ENCODE measurements around the gene SSBP3.

SSBP3 gene

DNA sequence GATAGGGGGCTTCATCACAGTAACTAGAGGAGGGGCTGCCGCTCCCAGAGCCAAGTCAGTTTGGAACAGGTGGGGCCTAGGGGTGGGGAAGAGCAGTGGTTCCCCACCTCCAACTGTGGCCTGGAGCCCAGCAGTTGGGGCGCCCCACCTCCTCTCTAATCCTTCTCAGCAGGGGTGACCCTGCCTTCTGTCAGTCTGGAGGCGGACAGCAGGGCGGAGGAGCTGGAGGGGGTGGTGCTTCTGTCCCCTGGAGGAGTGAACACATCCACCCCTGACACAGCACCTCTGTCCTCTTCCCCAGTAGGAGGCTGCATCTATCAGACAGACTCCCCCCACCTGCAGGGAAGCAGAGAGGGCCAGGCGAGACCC, 132.4 kb downstream of the SSBP3 start:
- H3K27ac ChIP-seq: peak overlapping the region in 7 of 11 experiments; percentile 6 to 60 (median 44); a peak in 8 of 22 replicates
- H3K9me3 ChIP-seq (replicated peaks in 1 of 11): no peaks in the 10 kb centered on the region
- TF ChIP-seq Cebpa-rat (IDR thresholded peaks at IDR 0.05): no peak
- H3K27me3 ChIP-seq: no peaks in the 10 kb centered on the region
- no peak overlapping the region for H3K4me3 ChIP-seq
- H4K20me1 ChIP-seq: peaks cover 9 to 94% (median 41%) of the 10 kb centered on the region in 11 experiments; a peak in 16 of 22 replicates
- H3K9ac ChIP-seq: peak overlapping the region in 8 of 11 experiments; percentile 2 to 63 (median 42); a peak in 12 of 22 replicates
- peak overlapping the region; percentile 0 to 79 (median 65); a peak in 20 of 22 replicates for H3K4me2 ChIP-seq
- peaks cover 11 to 40% (median 27%) of the 10 kb centered on the region in 10 experiments; a peak in 19 of 20 replicates for H3K4me1 ChIP-seq
- peaks cover 0 to 51% (median 28%) of the 10 kb centered on the region in 11 experiments; a peak in 20 of 22 replicates for H3K36me3 ChIP-seq

GRCh38 chr1:54273092-54273794, 133.0 kb downstream of the SSBP3 start:
- Histone ChIP-seq H4K20me1 (peaks cover 9 to 94% (median 42%) of the 10 kb centered on the region in 11 experiments; a peak in 16 of 22 replicates), H3K9ac (peak overlapping the region in 9 of 11 experiments; percentile 2 to 63 (median 39); a peak in 14 of 22 replicates), H3K27me3 (no peaks in the 10 kb centered on the region), H3K36me3 (peaks cover 0 to 46% (median 26%) of the 10 kb centered on the region in 11 experiments; a peak in 20 of 22 replicates), H3K4me1 (peaks cover 11 to 43% (median 29%) of the 10 kb centered on the region in 10 experiments; a peak in 19 of 20 replicates), H3K4me3 (no peak overlapping the region), H3K27ac (peak overlapping the region in 8 of 11 experiments; percentile 6 to 60 (median 42); a peak in 11 of 22 replicates), H3K9me3 (replicated peaks in 1 of 11) (no peaks in the 10 kb centered on the region), H3K4me2 (peak overlapping the region; percentile 0 to 79 (median 65); a peak in 21 of 22 replicates)
- no peak for TF ChIP-seq Cebpa-rat (IDR thresholded peaks at IDR 0.05)

- Histone ChIP-seq H3K4me1 (peaks cover 11 to 43% (median 27%) of the 10 kb centered on the region in 10 experiments; a peak in 19 of 20 replicates), H3K27ac (peak overlapping the region in 3 of 11 experiments; percentile 28 to 52 (median 36); a peak in 5 of 22 replicates), H3K4me2 (peak overlapping the region in 6 of 11 experiments; percentile 63 to 79 (median 70); a peak in 9 of 22 replicates)
These were observed 133.5 kb downstream of the SSBP3 start for GRCh38 chr1:54272772-54273091.

DNA sequence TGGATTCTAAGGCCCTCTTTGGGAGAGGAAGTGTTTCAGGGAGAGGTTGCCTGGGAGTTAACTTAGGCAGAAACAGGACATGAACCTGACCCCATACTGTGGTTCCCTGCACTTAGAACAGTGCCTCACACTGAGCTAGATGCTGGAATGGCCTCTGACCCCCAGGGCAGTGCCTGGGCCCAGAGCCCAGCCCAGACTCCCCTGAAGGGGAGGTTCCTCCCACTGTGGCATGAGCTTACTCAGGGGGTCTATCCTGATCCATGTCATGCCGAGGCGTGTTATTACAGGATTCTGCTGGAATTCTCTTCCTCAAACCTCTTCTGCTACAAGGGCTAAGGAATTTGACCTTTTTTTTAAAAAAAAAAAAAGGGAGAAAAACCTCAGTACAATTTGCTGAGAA, 134.1 kb downstream of the SSBP3 start:
- peaks cover 11 to 43% (median 26%) of the 10 kb centered on the region in 10 experiments; a peak in 19 of 20 replicates for H3K4me1 ChIP-seq
- peaks cover 10 to 94% (median 44%) of the 10 kb centered on the region in 11 experiments; a peak in 17 of 22 replicates for H4K20me1 ChIP-seq
- no peak for TF ChIP-seq Cebpa-rat (IDR thresholded peaks at IDR 0.05)
- peak overlapping the region in 1 of 11 experiments; percentile 73; a peak in 2 of 22 replicates for H3K4me2 ChIP-seq
- H3K4me3 ChIP-seq: no peak overlapping the region
- no peaks in the 10 kb centered on the region for H3K9me3 ChIP-seq (replicated peaks in 1 of 11)
- H3K9ac ChIP-seq: peak overlapping the region in 1 of 11 experiments; percentile 34; a peak in 1 of 22 replicates
- H3K27ac ChIP-seq: peak overlapping the region in 2 of 11 experiments; percentile 36 to 52; a peak in 2 of 22 replicates
- H3K27me3 ChIP-seq: no peaks in the 10 kb centered on the region
- peaks cover 0 to 38% (median 24%) of the 10 kb centered on the region in 11 experiments; a peak in 18 of 22 replicates for H3K36me3 ChIP-seq

More at GRCh38 chr1:54272772-54273091, 133.5 kb downstream of the SSBP3 start:
- peaks cover 0 to 41% (median 24%) of the 10 kb centered on the region in 11 experiments; a peak in 18 of 22 replicates for H3K36me3 ChIP-seq
- peaks cover 10 to 94% (median 42%) of the 10 kb centered on the region in 11 experiments; a peak in 17 of 22 replicates for H4K20me1 ChIP-seq
- H3K9me3 ChIP-seq (replicated peaks in 1 of 11): no peaks in the 10 kb centered on the region
- H3K9ac ChIP-seq: peak overlapping the region in 6 of 11 experiments; percentile 2 to 63 (median 40); a peak in 6 of 22 replicates
- H3K27me3 ChIP-seq: no peaks in the 10 kb centered on the region
- no peak overlapping the region for H3K4me3 ChIP-seq
- no peak for TF ChIP-seq Cebpa-rat (IDR thresholded peaks at IDR 0.05)

DNA sequence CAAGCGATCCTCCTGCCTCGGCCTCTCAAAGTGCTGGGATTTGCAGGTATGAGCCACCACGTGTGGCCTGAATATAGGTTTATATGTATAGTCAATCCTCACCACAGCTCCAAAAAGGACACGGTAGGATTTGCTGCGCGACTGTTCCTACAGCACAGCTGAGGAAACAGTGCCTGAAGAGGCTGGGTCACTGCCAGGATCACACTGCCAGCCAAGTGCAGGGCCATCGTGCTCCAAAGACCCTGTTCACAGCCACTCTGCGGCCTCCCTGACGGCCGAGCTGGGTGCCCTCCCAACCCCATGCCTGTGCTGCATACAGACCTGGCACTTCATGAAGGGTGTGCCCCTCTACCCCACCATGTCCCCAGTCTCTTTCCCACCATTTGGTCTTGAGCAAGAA, 134.9 kb downstream of the SSBP3 start:
- H3K4me1 ChIP-seq: peaks cover 11 to 42% (median 26%) of the 10 kb centered on the region in 10 experiments; a peak in 19 of 20 replicates
- H3K36me3 ChIP-seq: peaks cover 0 to 45% (median 27%) of the 10 kb centered on the region in 11 experiments; a peak in 17 of 22 replicates
- no peaks in the 10 kb centered on the region for H3K9me3 ChIP-seq (replicated peaks in 1 of 11)
- H3K4me2 ChIP-seq: no peak overlapping the region
- H4K20me1 ChIP-seq: peaks cover 10 to 94% (median 44%) of the 10 kb centered on the region in 11 experiments; a peak in 17 of 22 replicates
- H3K9ac ChIP-seq: no peak overlapping the region
- no peak for TF ChIP-seq Cebpa-rat (IDR thresholded peaks at IDR 0.05)
- H3K4me3 ChIP-seq: no peak overlapping the region
- no peaks in the 10 kb centered on the region for H3K27me3 ChIP-seq
- no peak overlapping the region for H3K27ac ChIP-seq

- no peak overlapping the region; a peak in 1 of 22 replicates for H3K9ac ChIP-seq
- H3K4me1 ChIP-seq: peaks cover 11 to 34% (median 26%) of the 10 kb centered on the region in 10 experiments; a peak in 19 of 20 replicates
- H4K20me1 ChIP-seq: peaks cover 10 to 96% (median 48%) of the 10 kb centered on the region in 11 experiments; a peak in 17 of 22 replicates
- no peaks in the 10 kb centered on the region for H3K9me3 ChIP-seq (replicated peaks in 1 of 11)
- no peak overlapping the region for H3K4me3 ChIP-seq
- peaks cover 0 to 52% (median 34%) of the 10 kb centered on the region in 11 experiments; a peak in 18 of 22 replicates for H3K36me3 ChIP-seq
- H3K27ac ChIP-seq: no peak overlapping the region
- H3K27me3 ChIP-seq: no peaks in the 10 kb centered on the region
- no peak overlapping the region for H3K4me2 ChIP-seq
- no peak for TF ChIP-seq Cebpa-rat (IDR thresholded peaks at IDR 0.05)
These were observed 135.7 kb downstream of the SSBP3 start for GRCh38 chr1:54270543-54270942.

GRCh38 chr1:54268762-54269297, 137.4 kb downstream of the SSBP3 start:
- TF ChIP-seq Cebpa-rat (IDR thresholded peaks at IDR 0.05): no peak
- peaks cover 0 to 69% (median 36%) of the 10 kb centered on the region in 11 experiments; a peak in 18 of 22 replicates for H3K36me3 ChIP-seq
- H4K20me1 ChIP-seq: peaks cover 8 to 95% (median 40%) of the 10 kb centered on the region in 11 experiments; a peak in 17 of 22 replicates
- no peak overlapping the region for H3K27ac ChIP-seq
- no peak overlapping the region for H3K4me3 ChIP-seq
- no peak overlapping the region for H3K9ac ChIP-seq
- peaks cover 8 to 25% (median 14%) of the 10 kb centered on the region in 10 experiments; a peak in 19 of 20 replicates for H3K4me1 ChIP-seq
- no peaks in the 10 kb centered on the region for H3K27me3 ChIP-seq
- H3K9me3 ChIP-seq (replicated peaks in 1 of 11): no peaks in the 10 kb centered on the region
- H3K4me2 ChIP-seq: 0 out of 22 replicates have a peak overlapping the region, but pooled peaks of 1 of the 11 experiments have one; percentile 24

Data from BLaER1 treated with 17β-estradiol and CSF1 and Interleukin-3, amounts not matched to agents 10 nM and 100 nM (cell line).